IMR-90 (cell line): Measurements from ENCODE around the gene SRRM2. TPM values are rescaled to one million over a fixed set of nuclear protein-coding genes. Genes with fewer than 3 reads are reported as not detected.

Source experiments
- ATAC-seq: fragments of 200-7000 bp; cut with Tn5 transposase; 2 replicates; pipeline ENCODE4 v1.9.1; 2020; ENCODE audit warnings: low read depth, mild to moderate bottlenecking, moderate library complexity
- BruUV-seq: library from RNA; stranded (reverse); fragments of 400-500 nt; replicated peaks from 2 replicates; lab custom pipeline; 2021; lab: Mats Ljungman, UMichigan
- CTCF ChIA-PET: fragments of 300-600 bp; formaldehyde crosslinking; extraction: SDS; loops from one replicate; lab custom pipeline; 2021; ENCODE audit warnings: antibody characterized with exemption; lab: Yijun Ruan, JAX
- POLR2A ChIA-PET: fragments of 300-600 bp; sonication (Branson Sonifier 250); formaldehyde crosslinking; loops from one replicate; lab custom pipeline; 2022; ENCODE audit warnings: antibody characterized with exemption; ENCODE audit not compliant: unreplicated experiment; lab: Charles Lee
- DNase-seq: peaks from one replicate; pipeline ENCODE4 v3.0.0; 2013
- H2AFZ ChIP-seq: replicated peaks from 2 replicates; pipeline ENCODE3; 2013; ENCODE audit warnings: low read length, mild to moderate bottlenecking; ENCODE audit not compliant: poor library complexity
- H2AK5ac ChIP-seq: 2 replicates; pipeline ENCODE4 v1.6.1; 2013; ENCODE audit warnings: low read depth, low read length, inconsistent platforms
- H2AK9ac ChIP-seq: replicated peaks from 2 replicates; pipeline ENCODE3; 2013; ENCODE audit warnings: mild to moderate bottlenecking, low read depth, low read length, moderate library complexity; ENCODE audit not compliant: poor library complexity
- H2BK120ac ChIP-seq: 2 replicates; pipeline ENCODE4 v1.6.1; 2013; ENCODE audit warnings: low read depth, low read length, inconsistent platforms
- H2BK15ac ChIP-seq: 3 replicates; pipeline ENCODE4 v1.6.1; 2013; ENCODE audit warnings: low read depth, low read length, inconsistent platforms
- H2BK20ac ChIP-seq: 2 replicates; pipeline ENCODE4 v1.6.1; 2013; ENCODE audit warnings: low read depth, mild to moderate bottlenecking, inconsistent platforms, low read length, moderate library complexity
- H2BK5ac ChIP-seq: 2 replicates; pipeline ENCODE4 v1.6.1; 2013; ENCODE audit warnings: mild to moderate bottlenecking, low read depth, low read length, inconsistent platforms; ENCODE audit not compliant: poor library complexity, severe bottlenecking
- H3K14ac ChIP-seq: replicated peaks from 2 replicates; pipeline ENCODE4 v1.6.1; 2013; ENCODE audit warnings: low read depth, low read length, inconsistent platforms
- H3K18ac ChIP-seq: 2 replicates; pipeline ENCODE4 v1.6.1; 2013; ENCODE audit warnings: low read depth, low read length, control low read depth
- H3K23ac ChIP-seq: 2 replicates; pipeline ENCODE4 v1.6.1; 2013; ENCODE audit warnings: low read depth, low read length, inconsistent platforms
- H3K27ac ChIP-seq: 2 replicates; pipeline ENCODE4 v1.5.1; 2013; ENCODE audit warnings: mild to moderate bottlenecking, control low read depth, low read length; ENCODE audit not compliant: insufficient read depth
- H3K27me3 ChIP-seq: 2 replicates; pipeline ENCODE4 v1.6.1; 2013; ENCODE audit warnings: low read length; ENCODE audit not compliant: control insufficient read depth, insufficient read depth
- H3K36me3 ChIP-seq: 2 replicates; pipeline ENCODE4 v1.6.1; 2013; ENCODE audit warnings: low read length, mixed read lengths; ENCODE audit not compliant: control insufficient read depth, insufficient read depth
- H3K4ac ChIP-seq: 2 replicates; pipeline ENCODE4 v1.6.1; 2013; ENCODE audit warnings: low read depth, low read length, inconsistent platforms
- H3K4me1 ChIP-seq: 2 replicates; pipeline ENCODE4 v1.6.1; 2013; ENCODE audit warnings: low read length, mixed read lengths; ENCODE audit not compliant: control insufficient read depth, insufficient read depth
- H3K4me2 ChIP-seq: 2 replicates; pipeline ENCODE4 v1.6.1; 2013; ENCODE audit warnings: low read depth, mild to moderate bottlenecking, control low read depth, low read length, moderate library complexity
- H3K4me3 ChIP-seq: 2 replicates; pipeline ENCODE4 v1.5.1; 2013; ENCODE audit warnings: low read depth, mild to moderate bottlenecking, control low read depth, low read length, moderate library complexity; ENCODE audit not compliant: insufficient read depth
- H3K56ac ChIP-seq: 2 replicates; pipeline ENCODE4 v1.6.1; 2013; ENCODE audit warnings: low read length, inconsistent platforms; ENCODE audit not compliant: insufficient read depth; ENCODE audit errors: extremely low read depth
- H3K79me1 ChIP-seq, 2 experiments: 2 replicates each; pipeline ENCODE4 v1.6.1; 2013; ENCODE audit warnings: low read length in 2 of 2, inconsistent platforms in 1 of 2, low read depth in 1 of 2
- H3K9ac ChIP-seq: 2 replicates; pipeline ENCODE4 v1.6.1; 2013; ENCODE audit warnings: low read depth, low read length, control low read depth
- H3K9me1 ChIP-seq: 2 replicates; pipeline ENCODE4 v1.6.1; 2013; ENCODE audit warnings: low read length, inconsistent platforms; ENCODE audit not compliant: insufficient read depth
- H3K9me3 ChIP-seq: 2 replicates; pipeline ENCODE4 v1.6.1; 2013; ENCODE audit warnings: low read length; ENCODE audit not compliant: control insufficient read depth, insufficient read depth
- H4K20me1 ChIP-seq: 2 replicates; pipeline ENCODE4 v1.6.1; 2013; ENCODE audit warnings: low read length, inconsistent platforms; ENCODE audit not compliant: insufficient read depth
- H4K5ac ChIP-seq: 2 replicates; pipeline ENCODE4 v1.6.1; 2013; ENCODE audit warnings: mild to moderate bottlenecking, low read depth, low read length, control low read depth
- H4K8ac ChIP-seq, 2 experiments: 2 replicates each; pipeline ENCODE4 v1.6.1; 2013; ENCODE audit warnings: low read depth in 2 of 2, low read length in 2 of 2, control low read depth in 1 of 2, inconsistent platforms in 1 of 2
- H4K91ac ChIP-seq: 2 replicates; pipeline ENCODE4 v1.6.1; 2013; ENCODE audit warnings: low read depth, low read length, inconsistent platforms; ENCODE audit not compliant: insufficient read depth
- BHLHE40 ChIP-seq: fragments of 150-350 bp; IDR thresholded peaks from 2 replicates; pipeline ENCODE4 v1.6.1; 2016; ENCODE audit warnings: mild to moderate bottlenecking, low read depth, low read length
- CEBPB ChIP-seq: IDR thresholded peaks from 2 replicates; pipeline ENCODE4 v1.6.1; 2012; ENCODE audit warnings: low read depth, low read length, improper control_type of control experiment
- CHD1 ChIP-seq: IDR thresholded peaks from 2 replicates; pipeline ENCODE4 v1.6.1; 2012; ENCODE audit warnings: low read depth, low read length, improper control_type of control experiment
- ELK1 ChIP-seq: fragments of 150-350 bp; IDR thresholded peaks from 2 replicates; pipeline ENCODE4 v1.6.1; 2016; ENCODE audit warnings: low read depth, mild to moderate bottlenecking, low read length, moderate library complexity, borderline replicate concordance
- FOS ChIP-seq: fragments of 150-350 bp; IDR thresholded peaks from 2 replicates; pipeline ENCODE4 v1.6.1; 2016; ENCODE audit warnings: low read depth, low read length
- MAFK ChIP-seq: IDR thresholded peaks from 2 replicates; pipeline ENCODE4 v1.6.1; 2012; ENCODE audit warnings: low read depth, low read length, improper control_type of control experiment
- MXI1 ChIP-seq: IDR thresholded peaks from 2 replicates; pipeline ENCODE4 v1.6.1; 2012; ENCODE audit warnings: low read depth, mild to moderate bottlenecking, low read length, moderate library complexity, borderline replicate concordance
- NFE2L2 ChIP-seq: fragments of 150-350 bp; IDR thresholded peaks from 2 replicates; pipeline ENCODE4 v1.6.1; 2016; ENCODE audit warnings: low read depth, mild to moderate bottlenecking, low read length
- POLR2A ChIP-seq: IDR thresholded peaks from 2 replicates; pipeline ENCODE4 v1.6.1; 2012; ENCODE audit warnings: mild to moderate bottlenecking, low read depth, low read length
- RAD21 ChIP-seq: IDR thresholded peaks from 2 replicates; pipeline ENCODE4 v1.6.1; 2012; ENCODE audit warnings: low read length, improper control_type of control experiment
- RCOR1 ChIP-seq: IDR thresholded peaks from 2 replicates; pipeline ENCODE4 v1.6.1; 2012; ENCODE audit warnings: mild to moderate bottlenecking, low read length, improper control_type of control experiment; ENCODE audit not compliant: insufficient replicate concordance
- RFX5 ChIP-seq: IDR thresholded peaks from 2 replicates; pipeline ENCODE4 v1.8.0; 2012; ENCODE audit warnings: low read depth, mild to moderate bottlenecking, low read length, moderate library complexity
- USF2 ChIP-seq: fragments of 150-350 bp; IDR thresholded peaks from 2 replicates; pipeline ENCODE4 v1.6.1; 2017; ENCODE audit warnings: mild to moderate bottlenecking, antibody characterized with exemption, low read length, low read depth
- WGBS, 2 experiments: methylation state at CpG; one replicate each; pipeline versions ENCODE4 v1.1.5 to v1.1.7; 2013; ENCODE audit warnings: missing lambda C conversion rate in 2 of 2; ENCODE audit not compliant: insufficient read length in 1 of 2; ENCODE audit errors: extremely low coverage in 2 of 2; 5-methylcytosine and 5-hydroxymethylcytosine counted together
- dilution Hi-C: fragments of 300-500 bp; cut with HindIII; formaldehyde crosslinking; loops from one replicate; pipeline ENCODE4 v1.14.3; 2018; ENCODE audit warnings: low sequenced_read_pairs; ENCODE audit not compliant: unreplicated experiment
- in situ Hi-C: fragments of 300-500 bp; cut with MboI; formaldehyde crosslinking; loops from 3 replicates; pipeline ENCODE4 v1.14.3; 2019; ENCODE audit warnings: low sequenced_read_pairs, inconsistent platforms, mixed read lengths
- intact Hi-C: fragments of 100-400 bp; cut with micrococcal nuclease; formaldehyde crosslinking; loops from 2 replicates; pipeline ENCODE4 v1.10.0; 2022
- polyA plus RNA-seq, 3 experiments: library from polyadenylated mRNA; depleted of rRNA; stranded (reverse); fragments of >200 nt; gene quantifications; 2 replicates each; pipeline ENCODE4 v1.2.3, GENCODE V29; 2012; ENCODE audit warnings: low replicate concordance in 1 of 3
- total RNA-seq: library from RNA; depleted of rRNA; stranded (reverse); fragments of >200 nt; gene quantifications from 2 replicates; pipeline ENCODE4 v1.2.3, GENCODE V29; 2012

The SRRM2 gene
- total and polyA plus RNA-seq, 2 of the 4 experiments (the other 2 are of a cell fraction), result 20.3 to 300 TPM

- H2AK9ac ChIP-seq, result no peak overlapping the region
- no peaks in the 10 kb centered on the region for H3K9me3 ChIP-seq
- no peak overlapping the region for H3K27ac ChIP-seq
- H3K79me1 ChIP-seq, result no peaks in the 10 kb centered on the region
- no peaks in the 10 kb centered on the region for H3K4me1 ChIP-seq
- no peak overlapping the region for H3K23ac ChIP-seq
- in situ Hi-C loops, result no loop called here
- H3K36me3 ChIP-seq, result no peaks in the 10 kb centered on the region
- H4K91ac ChIP-seq, result no peak overlapping the region
- no peaks in the 10 kb centered on the region for H3K9me1 ChIP-seq
- H3K9ac ChIP-seq, result no peak overlapping the region
- H2AK5ac ChIP-seq, result no peak overlapping the region
- H2BK15ac ChIP-seq, result no peak overlapping the region
- no peak overlapping the region for H3K4ac ChIP-seq
- H3K27me3 ChIP-seq, result no peaks in the 10 kb centered on the region; the same call in 1 of the 2 replicates
- ATAC-seq (no peak), DNase-seq (no peak)
- H2BK5ac ChIP-seq, result no peak overlapping the region
- intact Hi-C loops, result no loop called here
- dilution Hi-C loops, result no loop called here
- no peak overlapping the region for H2AFZ ChIP-seq
- H3K4me2 ChIP-seq, result no peak overlapping the region
- no peaks in the 10 kb centered on the region for H4K20me1 ChIP-seq
- no peak overlapping the region for H4K8ac ChIP-seq
- no peak overlapping the region for H4K5ac ChIP-seq
- WGBS, 2 experiments, result 61% methylated on average over 3 of the region's 19 CpGs; no CpG with 5 or more reads in 1 of the 2 experiments
- TF ChIP-seq FOS (no peak), CEBPB (no peak), BHLHE40 (no peak), MAFK (no peak), RAD21 (no peak), POLR2A (no peak), RFX5 (no peak), ELK1 (no peak), USF2 (no peak), CHD1 (no peak), RCOR1 (no peak), NFE2L2 (no peak), MXI1 (no peak)
- no TSS peak for BruUV-seq
- no peak overlapping the region for H2BK120ac ChIP-seq
- no peak overlapping the region for H3K4me3 ChIP-seq
- H2BK20ac ChIP-seq, result no peak overlapping the region
- no peak overlapping the region for H3K56ac ChIP-seq
- ChIA-PET CTCF (no interaction called here), POLR2A (no interaction called here)
- no peak overlapping the region for H3K14ac ChIP-seq
- no peak overlapping the region for H3K18ac ChIP-seq
These were observed 9.2 kb upstream of the SRRM2 start for GRCh38 chr16:2743007-2743810.
